Fibroblast of the aortic adventitia (primary cell): Measurements from ENCODE around the gene LILRA6. TPM values are rescaled to one million over a fixed set of nuclear protein-coding genes. Genes with fewer than 3 reads are reported as not detected.
"Not testable (repeated sequence)": the region's sequence is repeated elsewhere in the genome, so short reads cannot be mapped to it uniquely, and the experiment has no call there.

Experiments
- DNase-seq: peaks from one replicate; pipeline ENCODE4 v3.0.0-alpha.2; 2010; ENCODE audit warnings: low read depth
- H3K4me3 ChIP-seq: 2 replicates; pipeline ENCODE4 v1.5.1; 2011; ENCODE audit warnings: low read depth, mild to moderate bottlenecking, control low read depth, low read length, moderate library complexity
- total RNA-seq: library from RNA; depleted of rRNA; stranded (reverse); fragments of >200 nt; gene quantifications from 2 replicates; pipeline ENCODE4 v1.2.3, GENCODE V29; 2012; ENCODE audit warnings: low replicate concordance
- TF ChIP-seq, protein P1 (sequence below): IDR thresholded peaks from 2 replicates; pipeline ENCODE4 v1.5.1; 2011; ENCODE audit warnings: mild to moderate bottlenecking, low read length, control low read depth, inconsistent platforms; ENCODE audit not compliant: insufficient read depth

LILRA6 gene
- total RNA-seq, 1 donor = not detected

DNA sequence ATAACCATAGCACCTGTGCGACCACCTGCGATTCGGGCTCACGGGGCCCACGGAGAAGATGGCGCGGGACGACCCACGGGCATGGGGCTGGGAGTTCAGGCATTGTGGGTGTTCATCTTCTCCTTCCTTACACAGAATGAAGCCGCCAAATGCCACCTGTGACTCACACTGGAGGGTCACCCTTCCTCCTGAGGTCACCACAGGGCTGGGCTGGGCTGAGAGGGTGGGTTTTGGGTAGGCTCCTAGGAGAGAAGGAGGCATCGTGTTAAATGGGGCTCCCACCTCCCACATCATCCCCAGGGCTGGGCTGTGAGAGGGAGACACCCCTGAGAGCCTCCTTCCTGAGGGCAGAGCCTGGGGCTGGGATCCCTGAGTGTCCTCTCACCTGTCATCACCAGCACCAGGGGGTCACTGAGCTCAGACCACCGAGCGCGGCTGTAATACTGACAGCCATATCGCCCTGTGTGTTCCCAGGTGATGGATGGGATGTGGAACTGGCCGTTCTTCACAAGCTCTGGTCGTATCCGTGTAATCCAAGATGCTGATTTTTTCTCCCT is 36.9 kb upstream of the LILRA6 start:
- TF ChIP-seq, protein P1, sequence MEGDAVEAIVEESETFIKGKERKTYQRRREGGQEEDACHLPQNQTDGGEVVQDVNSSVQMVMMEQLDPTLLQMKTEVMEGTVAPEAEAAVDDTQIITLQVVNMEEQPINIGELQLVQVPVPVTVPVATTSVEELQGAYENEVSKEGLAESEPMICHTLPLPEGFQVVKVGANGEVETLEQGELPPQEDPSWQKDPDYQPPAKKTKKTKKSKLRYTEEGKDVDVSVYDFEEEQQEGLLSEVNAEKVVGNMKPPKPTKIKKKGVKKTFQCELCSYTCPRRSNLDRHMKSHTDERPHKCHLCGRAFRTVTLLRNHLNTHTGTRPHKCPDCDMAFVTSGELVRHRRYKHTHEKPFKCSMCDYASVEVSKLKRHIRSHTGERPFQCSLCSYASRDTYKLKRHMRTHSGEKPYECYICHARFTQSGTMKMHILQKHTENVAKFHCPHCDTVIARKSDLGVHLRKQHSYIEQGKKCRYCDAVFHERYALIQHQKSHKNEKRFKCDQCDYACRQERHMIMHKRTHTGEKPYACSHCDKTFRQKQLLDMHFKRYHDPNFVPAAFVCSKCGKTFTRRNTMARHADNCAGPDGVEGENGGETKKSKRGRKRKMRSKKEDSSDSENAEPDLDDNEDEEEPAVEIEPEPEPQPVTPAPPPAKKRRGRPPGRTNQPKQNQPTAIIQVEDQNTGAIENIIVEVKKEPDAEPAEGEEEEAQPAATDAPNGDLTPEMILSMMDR = no peak
- no peak for DNase-seq
- H3K4me3 ChIP-seq = no peak overlapping the region

DNA sequence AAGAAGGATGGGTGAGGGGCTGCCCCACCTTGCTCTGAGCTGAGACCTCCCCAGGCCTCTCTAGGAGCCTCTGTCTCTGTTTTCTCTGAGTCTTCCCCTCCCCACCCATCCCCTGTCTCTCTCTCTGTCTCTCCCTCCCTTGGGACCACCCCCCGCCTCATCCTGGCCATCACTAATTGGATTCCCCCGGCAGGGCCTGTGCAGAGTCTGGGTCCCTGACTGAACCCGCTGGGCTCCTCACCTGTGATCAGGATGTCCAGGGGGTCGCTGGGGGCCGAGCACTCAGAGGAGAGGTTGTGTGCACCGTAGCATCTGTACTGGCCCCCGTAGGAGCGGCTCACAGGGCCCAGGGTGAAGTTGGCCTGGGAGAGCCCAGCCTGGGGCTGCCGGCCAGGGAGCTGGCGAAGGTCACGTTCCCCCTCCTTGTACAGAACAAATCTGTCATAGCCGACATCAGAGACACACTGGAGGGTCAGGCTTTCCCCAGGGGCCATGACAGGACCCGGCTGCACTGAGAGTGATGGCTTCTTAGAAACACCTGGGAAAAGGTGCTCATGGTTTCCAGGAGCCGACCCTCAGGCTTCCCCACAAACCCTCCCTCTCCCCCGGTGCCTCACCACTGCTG is 36.1 kb upstream of the LILRA6 start:
- not testable (repeated sequence) for DNase-seq, H3K4me3 ChIP-seq

DNA sequence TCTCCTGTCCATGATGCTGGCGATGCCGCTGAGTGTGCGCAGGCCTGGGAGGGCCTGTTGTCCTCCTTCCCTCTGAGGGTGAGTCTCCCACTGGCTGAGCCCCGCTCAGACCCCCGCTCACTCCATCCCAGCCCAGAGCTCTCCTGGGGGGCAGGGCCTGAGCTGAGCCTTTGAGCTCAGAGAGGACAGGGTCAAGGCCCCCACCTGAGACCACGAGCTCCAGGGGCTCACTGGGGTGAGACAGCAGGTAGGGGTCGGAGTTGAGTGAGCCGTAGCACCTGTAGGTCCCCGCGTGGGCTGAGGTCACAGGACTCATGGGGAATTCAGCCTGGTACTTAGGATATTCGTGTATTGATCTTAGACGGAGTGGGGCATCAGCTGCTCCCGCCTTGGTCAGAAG is 35.5 kb upstream of the LILRA6 start:
- H3K4me3 ChIP-seq = not testable (repeated sequence)

DNA sequence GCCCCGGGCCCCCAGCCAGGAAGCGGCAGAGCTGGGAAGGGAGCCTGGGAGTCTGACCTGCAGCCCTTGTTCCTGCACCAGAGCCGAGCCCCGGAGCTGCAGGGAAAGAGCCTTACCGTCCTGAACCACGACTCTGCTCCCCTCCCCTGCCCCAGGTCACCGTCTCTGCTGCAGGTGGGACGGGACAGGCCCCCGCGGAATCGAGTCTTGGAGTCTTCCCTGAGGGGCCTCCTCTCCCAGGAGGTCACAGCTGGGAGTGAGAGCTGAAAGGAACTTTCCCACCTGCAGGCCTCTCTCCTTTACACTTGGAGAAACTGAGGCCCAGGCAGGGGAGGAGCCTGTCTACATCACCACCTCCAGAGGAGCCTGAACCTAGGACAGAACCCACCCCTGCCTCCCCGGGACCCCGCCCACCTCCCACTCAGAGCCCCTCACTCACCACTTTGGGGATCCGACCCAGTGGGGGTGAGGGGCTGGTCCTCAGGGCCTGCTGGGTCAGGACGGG is 34.6 kb upstream of the LILRA6 start:
- H3K4me3 ChIP-seq, DNase-seq: not testable (repeated sequence)

More for the DNA sequence above, 35.5 kb upstream of the LILRA6 start:
- not testable (repeated sequence) for DNase-seq

DNA sequence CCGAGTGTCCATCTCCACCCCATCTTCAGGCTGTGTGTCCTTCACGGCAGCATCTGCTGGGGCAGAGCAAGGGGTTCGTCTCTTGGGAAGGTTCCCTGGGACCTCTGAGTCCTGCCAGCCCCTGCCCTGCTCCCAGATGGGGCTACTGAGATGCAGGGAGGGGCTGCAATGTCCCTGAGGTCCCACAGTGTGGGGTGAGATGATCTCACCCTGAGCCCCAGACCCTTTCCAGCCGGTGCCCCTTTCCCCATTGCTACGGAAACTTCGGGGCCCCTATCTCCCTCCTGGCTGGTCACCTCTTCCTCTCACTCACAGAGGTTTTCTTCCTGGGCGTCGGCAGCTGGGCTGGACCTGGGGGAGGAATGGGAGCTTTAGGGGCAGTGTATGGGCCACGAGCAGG is 33.4 kb upstream of the LILRA6 start:
- no peak overlapping the region for H3K4me3 ChIP-seq
- DNase-seq = no peak
- TF ChIP-seq, protein P1 = no peak

DNA sequence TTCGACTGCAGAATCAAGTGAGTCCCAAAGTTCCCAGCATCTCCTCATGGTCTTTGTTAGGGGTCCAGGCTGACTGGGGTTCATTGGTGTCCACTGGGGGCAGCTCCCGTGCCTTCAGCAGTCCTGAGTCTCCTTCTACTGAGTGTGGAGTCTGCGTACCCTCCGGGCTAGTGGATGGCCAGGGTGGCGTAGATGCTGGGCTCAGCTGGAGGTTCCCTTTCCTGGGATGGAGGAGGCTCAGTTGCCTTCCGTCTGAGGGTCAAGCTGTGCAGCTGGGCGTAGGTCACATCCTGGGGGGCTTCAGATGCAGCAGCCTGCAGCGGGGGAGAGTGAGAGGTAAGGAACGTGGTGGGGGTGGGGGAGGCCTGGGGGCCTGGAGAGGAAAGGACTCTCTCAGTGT is 31.9 kb upstream of the LILRA6 start:
- DNase-seq, H3K4me3 ChIP-seq: not testable (repeated sequence)

DNA sequence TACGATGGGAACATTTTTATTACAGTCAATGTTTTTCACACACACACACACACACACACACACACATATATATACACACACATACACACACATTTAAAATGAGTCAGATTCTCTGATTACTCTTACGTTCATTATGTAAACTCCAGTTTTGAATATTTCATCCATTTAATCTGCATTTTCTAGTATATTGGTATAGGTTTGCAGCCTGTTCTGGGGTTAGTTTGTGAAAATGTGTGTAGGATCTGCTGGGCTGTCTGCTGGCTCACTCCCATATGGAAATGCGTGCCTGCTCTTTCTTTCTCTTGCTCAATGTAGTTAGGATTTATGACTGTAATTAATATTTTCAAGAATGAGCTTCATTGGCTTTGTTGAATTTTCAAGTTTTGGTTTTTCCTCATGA is 31.2 kb upstream of the LILRA6 start:
- TF ChIP-seq, protein P1 = no peak
- DNase-seq = no peak
- H3K4me3 ChIP-seq = no peak overlapping the region

DNA sequence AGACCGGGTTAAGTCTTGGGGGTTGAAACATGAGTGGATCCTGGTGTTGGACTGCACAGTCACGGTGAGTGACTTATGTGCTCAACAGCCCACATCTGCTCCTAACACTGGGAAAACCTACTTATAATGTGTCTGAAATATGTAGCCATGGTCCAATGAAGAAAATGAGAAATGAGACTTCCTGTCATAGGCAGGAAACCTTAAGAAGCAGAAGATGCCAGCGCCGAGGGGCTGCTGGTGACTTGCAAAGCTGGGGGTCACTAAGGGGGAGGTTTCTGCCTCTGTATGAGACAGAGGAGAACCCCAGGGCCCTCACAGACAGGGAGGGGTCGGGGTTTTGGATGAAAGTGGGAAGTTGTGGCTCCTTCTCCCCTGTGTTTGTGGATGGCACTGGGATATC is 29.6 kb upstream of the LILRA6 start:
- not testable (repeated sequence) for H3K4me3 ChIP-seq, DNase-seq

DNA sequence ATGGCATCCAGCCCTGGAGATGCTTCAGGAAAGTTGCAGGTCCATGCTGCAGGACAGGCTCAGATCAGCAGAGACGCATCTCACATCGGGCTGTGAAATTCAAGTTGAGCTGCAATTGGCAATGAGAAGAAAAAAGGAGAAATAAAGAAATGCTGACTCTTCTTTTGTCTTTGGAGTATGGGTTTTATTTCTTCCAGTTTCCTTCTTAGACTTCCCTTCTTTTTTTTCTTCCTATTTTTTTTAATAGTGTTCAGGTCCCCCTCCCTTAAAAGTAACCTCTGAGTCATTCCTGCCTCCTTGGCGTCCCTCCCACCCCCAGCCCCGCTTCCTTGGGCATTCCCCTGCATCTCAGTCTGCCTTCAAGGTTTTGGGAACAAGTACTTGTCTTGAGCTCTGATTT is 29.0 kb upstream of the LILRA6 start:
- not testable (repeated sequence) for DNase-seq, H3K4me3 ChIP-seq

DNA sequence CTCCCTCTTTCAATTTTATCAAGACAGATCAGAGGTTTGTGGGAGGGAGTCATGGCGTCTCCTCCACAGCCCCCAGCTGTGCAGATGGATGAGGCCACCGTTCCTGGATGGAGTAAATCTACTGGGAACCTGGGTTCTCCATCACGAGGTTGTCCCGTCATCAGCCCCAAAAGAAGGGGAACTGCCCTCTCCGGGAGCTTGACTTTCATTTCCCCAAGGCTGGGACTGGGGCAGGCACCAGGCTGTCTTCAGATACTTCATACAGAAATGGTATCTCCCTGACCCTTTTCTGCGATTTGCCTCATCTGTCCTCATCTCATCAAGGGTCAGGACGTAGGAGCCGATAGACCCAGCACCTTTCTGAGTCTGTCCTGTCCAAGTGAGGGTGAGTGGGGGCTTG is 28.5 kb upstream of the LILRA6 start:
- H3K4me3 ChIP-seq = no peak overlapping the region
- TF ChIP-seq, protein P1 = no peak
- DNase-seq = no peak
